ENCODE results near the gene MTA1. TPM values are rescaled to one million over a fixed set of nuclear protein-coding genes. Genes with fewer than 3 reads are reported as not detected.

The MTA1 gene
- total RNA-seq, 1 donor from 2014 or later = 119 TPM

GRCh38 chr14:105412771-105413543, 6.7 kb upstream of the MTA1 start:
- Mint-ChIP-seq H3K36me3 (ENCODE audit: low read depth) (no peaks in the 10 kb centered on the region), H3K4me3 (no peak overlapping the region), H3K9me3 (no peaks in the 10 kb centered on the region), H3K27ac (no peak overlapping the region), H3K4me1 (peaks cover 15% of the 10 kb centered on the region), H3K27me3 (peaks cover 12% of the 10 kb centered on the region)
- TF ChIP-seq, protein P1, sequence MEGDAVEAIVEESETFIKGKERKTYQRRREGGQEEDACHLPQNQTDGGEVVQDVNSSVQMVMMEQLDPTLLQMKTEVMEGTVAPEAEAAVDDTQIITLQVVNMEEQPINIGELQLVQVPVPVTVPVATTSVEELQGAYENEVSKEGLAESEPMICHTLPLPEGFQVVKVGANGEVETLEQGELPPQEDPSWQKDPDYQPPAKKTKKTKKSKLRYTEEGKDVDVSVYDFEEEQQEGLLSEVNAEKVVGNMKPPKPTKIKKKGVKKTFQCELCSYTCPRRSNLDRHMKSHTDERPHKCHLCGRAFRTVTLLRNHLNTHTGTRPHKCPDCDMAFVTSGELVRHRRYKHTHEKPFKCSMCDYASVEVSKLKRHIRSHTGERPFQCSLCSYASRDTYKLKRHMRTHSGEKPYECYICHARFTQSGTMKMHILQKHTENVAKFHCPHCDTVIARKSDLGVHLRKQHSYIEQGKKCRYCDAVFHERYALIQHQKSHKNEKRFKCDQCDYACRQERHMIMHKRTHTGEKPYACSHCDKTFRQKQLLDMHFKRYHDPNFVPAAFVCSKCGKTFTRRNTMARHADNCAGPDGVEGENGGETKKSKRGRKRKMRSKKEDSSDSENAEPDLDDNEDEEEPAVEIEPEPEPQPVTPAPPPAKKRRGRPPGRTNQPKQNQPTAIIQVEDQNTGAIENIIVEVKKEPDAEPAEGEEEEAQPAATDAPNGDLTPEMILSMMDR (IDR thresholded peaks at IDR 0.05) = no peak
- no peak for DNase-seq
- CTCF ChIA-PET = interaction anchor here (1.1 kb wide), 1 partner anchor 77 kb away, joined by 4 read pairs; no protein-coding TSS in a partner anchor
- intact Hi-C loops (cut with micrococcal nuclease) = no loop called here
- POLR2A ChIA-PET = interaction anchor here (1.1 kb wide), 2 partner anchors 13 to 77 kb away, joined by 3 read pairs; no protein-coding TSS in a partner anchor
- no peak for ATAC-seq (ENCODE audit: low read depth)

DNA sequence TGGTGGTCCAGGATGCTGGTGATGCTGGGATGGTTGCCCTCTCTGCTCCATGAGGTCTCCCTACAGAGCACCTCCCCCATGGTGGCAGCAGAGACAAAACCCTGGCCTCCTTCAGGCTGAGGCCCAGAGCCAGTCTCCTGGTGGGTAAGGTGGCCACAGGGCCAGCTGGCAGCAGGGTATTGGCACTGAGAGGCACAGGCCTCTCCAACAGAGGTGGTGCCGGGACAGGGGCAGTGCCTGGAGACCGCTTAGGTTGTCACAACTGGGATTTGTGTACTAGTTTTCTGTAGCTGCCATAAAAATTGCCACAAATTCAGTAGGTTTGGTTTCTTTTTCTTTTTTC, 6.1 kb upstream of the MTA1 start:
- H3K9me3 Mint-ChIP-seq = no peaks in the 10 kb centered on the region
- CTCF ChIA-PET = interaction anchor here (1.1 kb wide), 1 partner anchor 76 kb away, joined by 4 read pairs; no protein-coding TSS in a partner anchor

GRCh38 chr14:105414456-105415371, 4.9 kb upstream of the MTA1 start:
- intact Hi-C loops (cut with micrococcal nuclease) = loop anchor here (1.0 to 5.0 kb wide), 5 partner anchors 16 to 113 kb away; partner anchors contain the start of genes BRF1, TEDC1 and TEX22
- Mint-ChIP-seq H3K27ac (no peak overlapping the region), H3K36me3 (ENCODE audit: low read depth) (no peaks in the 10 kb centered on the region), H3K27me3 (peaks cover 12% of the 10 kb centered on the region), H3K4me1 (peaks cover 14% of the 10 kb centered on the region), H3K9me3 (no peaks in the 10 kb centered on the region), H3K4me3 (peak overlapping the region; percentile 68)
- CTCF ChIA-PET = interaction anchor here (0.7 to 1.1 kb wide), 3 partner anchors 8 to 75 kb away, joined by 3 to 4 read pairs (median 3); no protein-coding TSS in a partner anchor
- TF ChIP-seq, protein P1 (IDR thresholded peaks at IDR 0.05) = no peak
- POLR2A ChIA-PET = interaction anchor here (0.8 to 1.0 kb wide), 2 partner anchors 8 to 16 kb away, joined by 5 read pairs; no protein-coding TSS in a partner anchor
- DNase-seq (peak; percentile 65), ATAC-seq (ENCODE audit: low read depth) (peak; percentile 80)

More for the DNA sequence above, 6.1 kb upstream of the MTA1 start:
- DNase-seq (no peak), ATAC-seq (ENCODE audit: low read depth) (no peak)
- POLR2A ChIA-PET = interaction anchor here (1.1 kb wide), 2 partner anchors 13 to 76 kb away, joined by 3 read pairs; no protein-coding TSS in a partner anchor
- intact Hi-C loops (cut with micrococcal nuclease) = no loop called here
- Mint-ChIP-seq H3K36me3 (ENCODE audit: low read depth) (no peaks in the 10 kb centered on the region), H3K27me3 (peaks cover 12% of the 10 kb centered on the region), H3K4me1 (peaks cover 15% of the 10 kb centered on the region), H3K4me3 (no peak overlapping the region), H3K27ac (no peak overlapping the region)
- TF ChIP-seq, protein P1 (IDR thresholded peaks at IDR 0.05) = no peak

- ATAC-seq (ENCODE audit: low read depth) = no peak
- H3K27me3 Mint-ChIP-seq = peaks cover 12% of the 10 kb centered on the region
- peaks cover 16% of the 10 kb centered on the region for H3K4me1 Mint-ChIP-seq
- no peak for DNase-seq
- TF ChIP-seq, protein P1 (IDR thresholded peaks at IDR 0.05) = no peak
- H3K4me3 Mint-ChIP-seq = peak overlapping the region; percentile 68
- no peak overlapping the region for H3K27ac Mint-ChIP-seq
- ChIA-PET POLR2A (interaction anchor here (0.6 to 1.0 kb wide), 4 partner anchors 9 to 22 kb away, joined by 3 to 5 read pairs (median 4); no protein-coding TSS in a partner anchor), CTCF (interaction anchor here (0.7 to 1.1 kb wide), 2 partner anchors 9 to 74 kb away, joined by 3 read pairs; no protein-coding TSS in a partner anchor)
- peaks cover under 1% of the 10 kb centered on the region for H3K36me3 Mint-ChIP-seq (ENCODE audit: low read depth)
- intact Hi-C loops (cut with micrococcal nuclease) = loop anchor here (1.0 to 5.0 kb wide), 5 partner anchors 17 to 114 kb away; partner anchors contain the start of genes BRF1, TEDC1 and TEX22
- H3K9me3 Mint-ChIP-seq = no peaks in the 10 kb centered on the region
Observed at GRCh38 chr14:105415481-105416428, 3.9 kb upstream of the MTA1 start.
